GM19452 (cell line): ENCODE measurements around the gene YIPF4.
"Not testable (repeated sequence)": the region's sequence is repeated elsewhere in the genome, so short reads cannot be mapped to it uniquely, and the experiment has no call there.

Experiments used
- ATAC-seq: cut with Tn5 transposase; IDR thresholded peaks from one replicate; pipeline ENCODE4 v1.9.1; 2021; ENCODE audit not compliant: unreplicated experiment

YIPF4 gene

DNA sequence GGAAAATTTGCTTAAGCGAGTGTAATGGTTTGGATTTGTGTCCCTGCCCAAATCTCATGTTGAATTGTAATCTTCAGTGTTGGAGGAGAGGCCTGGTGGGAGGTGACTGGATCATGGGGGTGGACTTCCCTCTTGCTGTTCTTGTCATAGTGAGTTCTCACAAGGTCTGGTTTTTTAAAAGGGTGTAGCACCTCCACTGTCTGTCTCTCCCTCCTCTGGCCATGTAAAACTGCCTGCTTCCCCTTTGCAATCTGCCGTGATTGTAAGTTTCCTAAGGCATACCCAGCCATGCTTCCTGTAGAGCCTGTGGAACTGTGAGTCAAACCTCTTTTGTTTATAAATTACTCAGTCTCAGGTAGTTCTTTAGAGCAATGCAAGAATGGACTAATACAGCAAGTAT, 6.6 kb downstream of the YIPF4 start:
- no peak for ATAC-seq

DNA sequence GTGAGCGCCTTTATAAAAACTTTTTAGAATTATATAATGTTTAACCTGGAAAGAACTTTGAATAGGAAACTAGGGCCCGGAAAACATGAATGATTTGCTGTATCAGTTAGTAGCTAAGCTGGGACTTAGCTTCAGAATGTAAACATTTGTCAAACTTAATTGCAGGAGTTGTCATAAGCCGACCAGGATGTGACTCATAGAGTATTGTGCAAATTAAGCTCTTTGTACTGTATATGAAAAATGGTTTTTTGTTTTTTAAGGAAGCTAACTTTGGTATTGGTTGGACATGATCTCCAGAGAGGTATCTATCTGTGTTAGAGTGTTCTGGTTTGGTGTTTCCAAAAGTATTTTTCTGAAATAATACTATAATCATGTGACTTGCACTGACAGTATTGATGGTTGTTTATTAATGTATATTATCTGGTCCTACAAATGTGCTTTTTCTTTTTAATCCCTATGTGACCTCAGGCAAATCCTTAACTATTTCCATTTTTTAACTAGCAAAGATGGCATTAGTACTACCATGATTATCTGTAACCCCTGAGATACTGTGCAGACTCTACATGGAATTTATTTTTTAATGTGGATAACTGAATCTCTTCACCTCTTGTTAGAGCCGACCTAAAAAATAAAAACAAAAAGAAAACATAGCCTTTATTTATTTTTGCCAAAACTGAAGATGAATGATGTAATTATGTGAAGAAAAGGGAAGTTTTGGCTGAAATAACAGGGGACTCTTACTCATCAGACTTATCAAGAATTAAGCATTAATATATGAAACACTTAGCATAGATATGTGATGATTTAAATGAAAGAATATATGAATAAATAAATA, 11.7 kb downstream of the YIPF4 start:
- ATAC-seq: no peak

DNA sequence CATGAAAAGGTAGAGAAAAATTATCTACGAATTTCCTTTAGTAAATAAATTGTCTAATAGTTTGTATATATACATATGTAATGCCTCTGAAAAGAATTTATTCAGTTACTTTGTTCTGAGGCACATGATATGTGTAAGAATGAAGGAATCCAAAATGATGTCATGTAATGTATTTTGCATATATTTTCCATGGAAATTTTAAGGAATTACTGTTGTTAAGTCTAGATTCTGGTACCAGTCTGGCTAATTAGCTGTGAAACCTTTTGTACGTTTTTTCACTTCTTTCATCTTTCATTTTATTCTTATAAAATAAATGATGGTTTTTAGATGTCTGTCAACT, 12.3 kb downstream of the YIPF4 start:
- ATAC-seq: no peak

DNA sequence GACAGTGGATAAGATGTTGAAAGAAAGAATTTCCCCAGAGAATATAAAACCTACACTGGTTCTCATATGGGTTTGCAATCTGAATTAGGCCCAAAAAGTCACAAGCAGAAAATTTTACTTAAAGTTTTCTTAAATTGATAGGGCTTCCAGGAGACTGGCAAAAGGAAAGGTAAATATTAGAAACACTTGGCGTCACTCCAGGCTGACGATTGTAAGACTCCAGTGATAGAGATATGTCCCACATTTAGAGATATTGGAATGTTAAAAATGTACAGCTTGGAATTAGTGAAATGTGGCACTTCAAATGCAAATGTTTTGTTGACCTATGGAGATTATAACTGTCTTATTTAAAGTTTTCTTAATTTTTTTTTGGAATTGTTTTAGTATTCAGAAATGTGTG, 14.0 kb downstream of the YIPF4 start:
- ATAC-seq: no peak

DNA sequence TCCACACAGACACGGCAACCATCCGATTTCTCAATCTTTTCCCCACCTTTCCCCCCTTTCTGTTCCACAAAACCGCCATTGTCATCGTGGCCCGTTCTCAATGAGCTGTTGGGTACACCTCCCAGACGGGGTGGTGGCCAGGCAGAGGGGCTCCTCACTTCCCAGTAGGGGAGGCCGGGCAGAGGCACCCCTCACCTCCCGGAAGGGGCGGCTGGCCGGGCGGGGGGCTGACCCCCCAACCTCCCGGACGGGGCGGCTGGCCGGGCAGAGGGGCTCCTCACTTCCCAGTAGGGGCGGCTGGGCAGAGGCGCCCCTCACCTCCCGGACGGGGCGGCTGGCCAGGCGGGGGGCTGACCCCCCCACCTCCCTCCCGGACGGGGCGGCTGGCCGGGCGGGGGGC, 15.8 kb downstream of the YIPF4 start:
- not testable (repeated sequence) for ATAC-seq

DNA sequence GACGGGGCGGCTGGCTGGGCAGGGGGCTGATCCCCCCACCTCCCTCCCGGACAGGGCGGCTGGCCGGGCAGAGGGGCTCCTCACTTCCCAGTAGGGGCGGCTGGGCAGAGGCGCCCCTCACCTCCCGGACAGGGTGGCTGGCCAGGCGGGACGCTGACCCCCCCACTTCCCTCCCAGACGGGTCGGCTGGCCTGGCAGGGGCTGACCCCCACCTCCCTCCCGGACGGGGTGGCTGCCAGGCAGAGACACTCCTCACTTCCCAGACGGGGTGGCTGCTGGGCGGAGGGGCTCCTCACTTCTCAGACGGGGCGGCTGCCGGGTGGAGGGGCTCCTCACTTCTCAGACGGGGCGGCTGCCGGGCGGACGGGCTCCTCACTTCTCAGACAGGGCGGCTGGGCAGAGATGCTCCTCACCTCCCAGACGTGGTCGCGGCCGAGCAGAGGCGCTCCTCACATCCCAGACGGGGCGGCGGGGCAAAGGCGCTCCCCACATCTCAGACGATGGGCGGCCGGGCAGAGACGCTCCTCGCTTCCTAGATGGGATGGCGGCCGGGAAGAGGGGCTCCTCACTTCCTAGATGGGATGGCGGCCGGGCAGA, 16.4 kb downstream of the YIPF4 start:
- ATAC-seq: not testable (repeated sequence)

DNA sequence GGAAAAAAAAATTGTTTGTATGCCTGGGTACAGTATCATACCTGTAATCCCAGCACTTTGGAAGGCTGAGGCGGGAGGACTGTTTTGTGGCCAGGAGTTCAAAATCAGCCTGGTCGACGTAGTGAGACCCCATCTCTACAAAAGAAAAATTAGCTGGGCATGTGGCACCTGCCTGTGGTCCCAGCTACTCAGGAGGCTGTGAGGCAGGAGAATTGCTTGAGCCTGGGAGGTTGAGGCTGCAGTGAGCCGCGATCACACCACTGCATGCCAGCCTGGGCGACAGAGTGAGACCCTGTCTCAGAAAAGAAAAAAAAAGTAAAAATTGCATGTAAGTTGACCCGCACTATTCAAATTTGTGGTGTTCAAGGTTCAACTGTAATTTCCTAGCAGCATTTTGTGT, 32.9 kb downstream of the YIPF4 start:
- no peak for ATAC-seq

DNA sequence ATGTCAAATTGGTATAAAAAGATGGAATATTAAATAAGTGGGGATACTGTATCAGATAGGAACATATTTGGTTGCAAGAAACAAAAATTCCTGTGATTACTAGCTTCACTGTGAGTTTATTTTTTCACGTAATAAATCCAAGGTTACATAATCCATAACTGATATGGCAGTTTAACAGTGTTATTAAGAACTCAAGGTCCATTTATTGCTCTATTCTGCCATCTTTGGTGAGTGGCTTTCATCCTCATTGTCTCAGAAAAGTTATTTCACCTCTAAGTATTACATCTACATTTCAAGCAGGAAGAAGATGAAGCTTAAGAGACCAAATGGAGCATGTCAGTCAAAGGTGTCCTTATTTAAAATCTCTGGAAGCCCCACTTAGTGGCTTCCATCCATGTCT, 37.2 kb downstream of the YIPF4 start:
- no peak for ATAC-seq

DNA sequence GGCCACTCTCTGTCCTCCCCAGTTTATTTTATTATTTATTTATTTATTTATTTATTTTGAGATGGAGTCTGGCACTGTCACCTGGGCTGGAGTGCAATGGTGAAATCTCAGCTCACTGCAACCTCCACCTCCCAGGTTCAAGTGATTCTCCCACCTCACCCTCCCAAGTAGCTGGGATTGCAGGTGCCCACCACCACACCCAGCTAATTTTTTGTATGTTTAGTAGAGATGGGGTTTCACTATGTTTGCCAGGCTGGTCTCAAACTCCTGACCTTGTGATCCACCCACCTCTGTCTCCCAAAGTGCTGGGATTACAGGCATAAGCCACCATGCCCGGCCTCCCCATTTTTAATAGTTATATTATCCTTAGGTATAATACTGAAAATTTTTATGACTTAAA, 51.0 kb downstream of the YIPF4 start:
- not testable (repeated sequence) for ATAC-seq

DNA sequence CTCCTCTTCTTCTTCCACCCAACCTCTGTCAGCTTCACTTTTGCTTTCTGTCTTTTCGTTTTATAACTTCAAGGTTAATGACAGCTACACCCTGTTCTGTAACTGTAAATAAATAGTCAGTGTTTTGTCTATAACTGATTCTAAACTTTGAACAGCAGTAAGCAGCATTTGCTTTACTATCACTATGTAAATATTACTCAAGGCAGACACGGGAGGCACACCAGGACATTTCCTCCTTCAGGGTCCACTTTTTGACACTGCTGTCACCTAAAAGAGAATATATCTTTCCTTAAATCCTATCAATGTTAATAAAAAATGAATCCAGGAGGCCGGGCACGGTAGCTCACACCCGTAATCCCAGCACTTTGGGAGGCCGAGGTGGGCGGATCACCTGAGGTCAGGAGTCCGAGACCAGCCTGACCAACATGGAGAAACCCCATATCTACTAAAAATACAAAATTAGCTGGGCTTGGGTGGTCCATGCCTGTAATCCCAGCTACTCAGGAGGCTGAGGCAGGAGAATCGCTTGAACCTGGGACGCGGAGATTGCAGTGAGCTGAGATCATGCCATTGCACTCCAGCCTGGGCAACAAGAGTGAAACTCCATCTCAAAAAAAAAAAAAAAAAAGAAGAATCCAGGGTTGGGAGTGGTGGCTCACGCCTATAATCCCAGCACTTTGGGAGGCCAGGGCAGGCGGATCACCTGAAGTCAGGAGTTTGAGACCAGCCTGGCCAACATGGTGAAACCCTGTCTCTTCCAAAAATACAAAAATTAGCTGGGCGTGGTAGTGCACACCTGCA, 51.7 kb downstream of the YIPF4 start:
- not testable (repeated sequence) for ATAC-seq

DNA sequence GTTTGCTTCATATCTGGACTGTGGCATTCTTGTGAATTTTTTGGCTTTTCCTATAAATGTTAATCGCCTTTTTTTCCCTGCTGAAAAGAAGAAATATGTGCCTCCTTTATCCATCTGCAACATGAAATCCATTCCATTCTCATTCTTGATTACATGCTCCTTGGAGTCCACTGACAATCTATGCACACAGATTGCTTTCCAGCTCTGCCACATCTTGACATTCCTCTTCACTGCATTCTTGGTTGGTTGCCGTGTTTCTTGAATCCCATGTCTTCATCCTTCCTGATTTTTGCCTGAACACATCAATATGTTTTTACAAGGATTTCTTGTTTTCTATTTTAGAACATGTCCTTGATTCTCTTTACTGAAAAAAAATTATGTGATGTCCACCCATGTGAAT, 52.4 kb downstream of the YIPF4 start:
- no peak for ATAC-seq

DNA sequence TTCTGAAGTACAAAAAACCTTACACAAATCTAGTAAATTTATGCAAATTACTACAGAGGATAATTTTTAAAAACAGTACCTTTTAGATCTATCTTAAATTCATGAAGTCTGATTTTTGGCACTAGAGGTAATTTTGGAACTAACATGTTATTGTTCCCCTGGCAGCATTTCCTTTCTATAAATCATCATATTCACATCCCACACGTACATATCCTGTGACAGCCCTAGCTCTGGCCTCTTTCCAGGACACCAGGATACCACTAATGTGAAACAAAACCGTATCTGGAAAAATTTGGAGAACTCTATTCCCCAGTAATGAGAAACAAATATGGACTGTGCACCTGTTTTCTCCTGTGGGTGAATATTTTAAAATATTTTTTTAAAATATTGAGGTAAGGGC, 65.1 kb downstream of the YIPF4 start:
- ATAC-seq: no peak

DNA sequence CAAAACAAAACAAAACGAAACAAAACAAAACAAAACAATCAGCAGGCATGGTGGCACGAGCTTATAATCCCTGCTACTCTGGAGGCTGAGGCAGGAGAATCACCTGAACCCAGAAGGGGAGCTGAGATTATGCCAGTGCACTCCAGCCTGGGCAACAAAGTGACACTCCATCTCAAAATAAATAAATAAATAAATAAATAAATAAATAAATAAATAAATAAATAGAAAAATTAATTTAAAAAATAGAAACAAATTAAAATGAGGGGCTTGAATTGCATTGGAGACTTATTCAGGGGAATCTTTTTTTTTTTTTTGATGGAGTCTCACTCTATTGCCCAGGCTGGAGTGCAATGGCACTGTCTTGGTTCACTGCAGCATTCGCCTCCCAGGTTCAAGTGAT, 73.1 kb downstream of the YIPF4 start:
- not testable (repeated sequence) for ATAC-seq

DNA sequence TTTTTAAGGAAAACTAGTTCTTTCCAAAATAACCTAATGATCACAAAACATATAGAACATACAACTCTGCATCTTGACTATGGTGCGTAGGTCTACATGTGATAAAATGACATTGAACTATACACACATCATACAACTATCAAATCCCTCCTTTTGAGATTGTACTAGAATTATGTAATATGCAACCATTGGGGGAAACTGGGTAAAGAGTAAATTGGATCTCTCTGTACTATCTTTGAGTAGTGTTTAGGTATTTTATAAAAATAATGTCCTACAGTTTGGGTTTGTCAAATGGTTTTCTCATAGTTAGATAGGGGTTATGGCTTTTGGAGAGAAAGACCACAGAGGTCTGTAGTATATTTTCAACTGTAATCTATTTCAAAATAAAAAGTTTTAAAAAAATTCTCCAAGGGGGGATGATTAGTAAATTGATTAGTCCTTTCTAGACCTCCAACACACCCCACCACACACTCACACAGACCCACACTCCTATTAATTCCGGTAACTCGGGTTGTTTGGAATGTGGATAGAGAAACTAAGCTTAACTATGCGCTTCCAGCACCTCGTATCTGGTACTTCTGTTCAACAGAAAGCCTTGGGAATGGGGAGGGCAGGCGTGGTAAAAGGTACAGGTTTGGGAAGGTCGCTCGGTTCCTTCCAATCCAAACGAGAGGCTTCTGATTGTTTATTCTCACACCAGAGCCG, 78.4 kb downstream of the YIPF4 start:
- no peak for ATAC-seq

DNA sequence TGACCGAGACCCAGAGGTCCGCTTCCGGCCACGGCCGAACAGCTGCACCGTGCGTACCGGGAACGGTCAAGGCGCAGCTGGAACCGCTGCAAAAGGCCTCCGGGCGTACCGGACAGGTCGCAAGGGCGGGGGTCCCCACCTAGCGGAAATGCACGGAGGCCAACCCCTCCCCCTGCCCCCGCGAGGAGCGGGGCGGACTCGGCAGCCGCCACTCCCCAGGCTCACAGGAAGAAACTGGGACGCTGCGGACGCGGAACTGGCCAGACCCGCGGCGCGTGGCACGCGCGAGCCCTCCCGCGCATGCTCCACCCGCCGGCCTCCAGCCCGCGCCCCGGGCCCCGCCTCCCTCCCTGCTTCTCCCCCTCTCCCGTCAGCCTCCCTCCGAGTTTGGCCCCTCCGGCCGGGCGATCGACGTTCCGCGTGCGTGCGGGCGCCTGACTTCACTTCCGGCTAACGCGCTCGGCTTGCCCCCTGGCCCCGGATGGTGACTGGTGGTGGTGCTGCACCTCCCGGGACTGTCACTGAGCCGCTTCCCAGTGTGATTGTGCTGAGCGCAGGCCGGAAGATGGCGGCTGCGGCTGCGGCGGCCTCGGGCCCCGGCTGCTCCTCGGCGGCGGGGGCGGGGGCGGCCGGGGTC, 79.1 kb downstream of the YIPF4 start, which contains the start of gene BIRC6:
TSS of gene BIRC6 (plus strand) at position 343 of the 637 bp plus-strand sequence. CDS start at position 482, 139 bp downstream.
- ATAC-seq: peak; percentile 85

DNA sequence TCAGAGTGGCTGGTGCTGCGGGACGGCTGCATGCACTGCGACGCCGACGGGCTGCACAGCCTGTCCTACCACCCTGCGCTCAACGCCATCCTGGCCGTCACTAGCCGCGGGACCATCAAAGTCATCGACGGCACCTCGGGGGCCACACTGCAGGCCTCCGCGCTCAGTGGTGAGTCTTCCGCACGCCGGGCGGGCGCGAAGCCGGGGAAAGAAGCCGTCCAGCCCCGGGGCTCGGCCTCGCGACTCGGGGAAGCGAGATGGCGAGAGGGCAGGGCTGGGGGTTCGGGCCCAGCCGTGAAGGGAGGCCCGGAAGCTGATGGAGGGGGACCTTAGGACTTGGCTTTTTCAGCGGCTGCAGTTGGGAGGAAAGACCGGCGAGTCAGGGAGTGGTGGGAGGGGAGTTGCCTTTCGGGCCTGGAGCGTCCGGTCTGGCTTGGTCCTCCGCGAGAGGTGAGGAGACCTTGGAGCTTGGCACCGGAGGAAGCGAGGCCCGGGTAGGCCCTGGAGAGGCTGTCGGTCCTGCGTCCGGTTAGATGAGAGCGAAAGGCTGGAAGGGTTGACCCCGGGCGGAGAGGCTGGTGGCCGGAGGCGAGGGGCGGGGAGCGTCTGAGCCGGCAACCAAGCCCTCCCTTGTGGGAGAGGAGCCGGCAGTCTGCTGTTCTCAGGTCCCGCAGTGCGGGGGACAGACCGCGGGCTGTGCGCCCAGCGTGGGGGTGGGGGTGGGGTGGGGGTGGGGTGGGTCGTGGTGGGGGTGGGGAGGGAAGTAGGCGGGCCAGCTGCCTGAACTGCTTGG, 79.8 kb downstream of the YIPF4 start:
- peak; percentile 13 for ATAC-seq

DNA sequence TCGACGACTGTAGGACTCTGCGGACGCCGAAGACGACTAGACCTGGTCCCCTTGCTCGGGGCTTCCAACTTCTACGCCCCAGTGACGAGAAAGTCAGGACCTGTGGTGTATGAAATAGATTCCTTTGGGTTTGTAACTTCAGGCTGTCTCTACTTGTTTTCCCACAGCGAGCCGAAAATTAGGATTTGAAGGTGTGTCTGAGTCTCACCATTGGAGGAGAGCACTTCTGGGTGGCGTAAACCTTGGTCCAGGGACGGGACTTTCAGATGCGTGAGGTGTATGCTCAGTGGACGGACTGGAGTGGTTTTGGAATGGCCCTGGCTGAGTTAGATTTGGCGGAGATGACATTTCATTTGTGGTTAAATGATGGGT, 80.4 kb downstream of the YIPF4 start:
- ATAC-seq: no peak

DNA sequence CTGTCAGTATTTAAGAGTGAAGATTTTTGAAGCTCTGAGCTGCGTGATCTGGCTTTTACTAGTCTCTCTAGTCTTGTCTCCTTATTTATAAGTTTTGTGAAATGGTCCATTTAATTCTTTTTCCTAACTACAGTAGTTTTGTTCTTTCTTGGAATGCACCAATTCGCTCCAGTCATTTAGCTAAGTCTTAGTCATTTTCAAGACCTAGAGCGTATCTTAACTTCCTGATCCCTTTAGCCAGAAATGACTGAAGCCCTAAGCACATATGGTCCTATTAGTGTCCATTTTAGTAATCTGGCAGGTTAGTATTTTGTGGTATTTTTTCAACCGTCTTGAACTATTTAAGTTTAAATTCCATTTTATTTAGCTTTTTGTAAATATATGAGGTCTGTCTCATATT, 82.7 kb downstream of the YIPF4 start:
- no peak for ATAC-seq

DNA sequence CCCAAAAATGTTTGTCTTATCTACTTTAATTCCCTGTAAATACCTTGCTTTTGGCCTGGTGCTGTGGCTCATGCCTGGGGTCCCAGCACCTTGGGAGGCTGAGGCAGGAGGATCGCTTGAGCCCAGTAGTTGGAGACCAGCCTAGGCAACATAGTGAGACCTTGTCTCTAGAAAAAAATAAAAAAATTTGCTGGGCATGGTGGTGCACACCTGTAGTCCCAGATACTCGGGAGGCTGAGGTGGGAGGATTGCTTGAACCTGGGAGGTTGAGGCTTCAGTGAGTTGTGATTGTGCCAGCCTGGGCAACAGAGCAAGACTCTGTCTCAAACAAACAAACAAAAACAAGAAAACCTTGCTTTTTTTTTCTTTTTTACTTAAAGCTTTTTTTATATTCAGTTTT, 85.3 kb downstream of the YIPF4 start:
- not testable (repeated sequence) for ATAC-seq

DNA sequence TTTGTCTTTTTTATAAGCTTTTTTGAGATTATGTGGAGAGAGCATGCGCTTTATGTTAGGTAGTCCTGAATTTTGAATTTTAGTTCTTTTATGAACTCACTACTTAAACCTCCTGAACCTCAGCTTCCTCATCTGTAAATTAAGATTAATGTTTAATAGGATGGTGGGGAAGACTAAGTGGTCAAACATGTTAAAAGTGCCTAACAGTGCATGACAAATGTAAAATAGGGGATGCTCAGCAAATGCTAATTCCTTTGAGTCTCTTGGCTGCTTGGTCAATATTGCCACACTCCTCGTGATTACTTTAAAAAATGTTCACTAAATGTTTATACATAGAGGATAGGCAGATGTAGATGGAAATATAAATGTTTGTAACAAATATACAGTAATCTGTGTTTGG, 85.9 kb downstream of the YIPF4 start:
- no peak for ATAC-seq
